ENCODE measurements around the gene ANKRD7.

ANKRD7 gene

GRCh38 chr7:118214051-118214832 is 10.3 kb upstream of the ANKRD7 start:
- DNase-seq (ENCODE audit: insufficient read length, low spot score), result peak; percentile 37
- no peak for FAIRE-seq

GRCh38 chr7:118214833-118215182 is 9.7 kb upstream of the ANKRD7 start:
- TF ChIP-seq CTCF (IDR thresholded peaks at IDR 0.05; ENCODE audit: insufficient read depth, missing control alignments), result no peak
- no peak for DNase-seq (ENCODE audit: insufficient read length, low spot score)
- FAIRE-seq, result no peak

More at GRCh38 chr7:118214051-118214832, 10.3 kb upstream of the ANKRD7 start:
- TF ChIP-seq CTCF (IDR thresholded peaks at IDR 0.05; ENCODE audit: insufficient read depth, missing control alignments), result no peak

GRCh38 chr7:118217210-118217619 is 7.3 kb upstream of the ANKRD7 start:
- no peak for TF ChIP-seq CTCF (IDR thresholded peaks at IDR 0.05; ENCODE audit: insufficient read depth, missing control alignments)
- FAIRE-seq (no peak), DNase-seq (ENCODE audit: insufficient read length, low spot score) (no peak)

GRCh38 chr7:118218413-118219156 is 5.9 kb upstream of the ANKRD7 start:
- no peak for TF ChIP-seq CTCF (IDR thresholded peaks at IDR 0.05; ENCODE audit: insufficient read depth, missing control alignments)
- FAIRE-seq (no peak), DNase-seq (ENCODE audit: insufficient read length, low spot score) (no peak)

GRCh38 chr7:118219157-118219512 is 5.4 kb upstream of the ANKRD7 start:
- no peak for TF ChIP-seq CTCF (IDR thresholded peaks at IDR 0.05; ENCODE audit: insufficient read depth, missing control alignments)
- DNase-seq (ENCODE audit: insufficient read length, low spot score) (no peak), FAIRE-seq (no peak)

GRCh38 chr7:118220583-118220982 is 3.9 kb upstream of the ANKRD7 start:
- no peak for TF ChIP-seq CTCF (IDR thresholded peaks at IDR 0.05; ENCODE audit: insufficient read depth, missing control alignments)

GRCh38 chr7:118222591-118222990 is 1.9 kb upstream of the ANKRD7 start:
- FAIRE-seq (no peak), DNase-seq (ENCODE audit: insufficient read length, low spot score) (no peak)
- TF ChIP-seq CTCF (IDR thresholded peaks at IDR 0.05; ENCODE audit: insufficient read depth, missing control alignments), result no peak

More at GRCh38 chr7:118220583-118220982, 3.9 kb upstream of the ANKRD7 start:
- FAIRE-seq (no peak), DNase-seq (ENCODE audit: insufficient read length, low spot score) (no peak)
